ENCODE results near the gene CENPS.

The CENPS gene

DNA sequence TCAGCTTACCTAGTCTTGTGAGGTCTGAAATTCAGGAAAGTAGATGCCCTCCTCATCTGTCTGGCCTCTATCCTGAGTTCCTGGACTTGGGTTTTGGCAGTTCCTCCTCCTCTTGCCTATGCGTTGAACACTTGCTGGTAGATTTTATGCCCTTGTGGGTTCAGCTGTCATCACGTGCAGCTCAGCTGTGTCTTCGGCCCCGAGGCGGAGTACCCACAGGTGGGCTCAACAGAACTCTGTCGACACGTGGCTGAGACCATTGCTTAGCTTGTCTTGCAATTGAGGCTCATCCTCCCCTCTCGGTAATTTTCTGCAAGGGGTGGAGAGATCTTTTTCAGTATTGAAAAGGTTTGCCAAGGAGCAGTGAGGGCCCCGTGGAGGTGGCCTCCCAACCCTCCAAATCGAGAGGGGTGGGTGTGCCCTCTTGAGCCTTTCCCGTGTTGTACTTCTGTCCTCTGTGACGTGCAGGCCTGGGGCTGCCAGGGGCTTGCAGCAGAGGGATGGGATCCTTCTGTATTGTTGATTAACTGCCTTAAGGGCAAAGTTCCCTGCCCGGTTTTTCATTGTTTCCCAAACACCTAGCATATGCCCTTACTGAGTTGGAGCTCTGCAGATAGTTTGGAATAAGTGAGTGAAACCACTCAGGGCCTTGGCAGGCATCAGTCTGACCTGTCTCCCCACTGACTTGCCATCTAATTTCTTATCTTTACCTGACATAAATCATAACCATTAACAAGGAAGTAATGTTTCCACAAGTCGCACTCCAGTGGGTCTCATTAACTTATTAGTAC lies 2.9 kb downstream of the CENPS start:
- no peak overlapping the region for H3K27ac ChIP-seq
- no peak for TF ChIP-seq ZFX (IDR thresholded peaks at IDR 0.05)
- TF ChIP-seq, protein P1, sequence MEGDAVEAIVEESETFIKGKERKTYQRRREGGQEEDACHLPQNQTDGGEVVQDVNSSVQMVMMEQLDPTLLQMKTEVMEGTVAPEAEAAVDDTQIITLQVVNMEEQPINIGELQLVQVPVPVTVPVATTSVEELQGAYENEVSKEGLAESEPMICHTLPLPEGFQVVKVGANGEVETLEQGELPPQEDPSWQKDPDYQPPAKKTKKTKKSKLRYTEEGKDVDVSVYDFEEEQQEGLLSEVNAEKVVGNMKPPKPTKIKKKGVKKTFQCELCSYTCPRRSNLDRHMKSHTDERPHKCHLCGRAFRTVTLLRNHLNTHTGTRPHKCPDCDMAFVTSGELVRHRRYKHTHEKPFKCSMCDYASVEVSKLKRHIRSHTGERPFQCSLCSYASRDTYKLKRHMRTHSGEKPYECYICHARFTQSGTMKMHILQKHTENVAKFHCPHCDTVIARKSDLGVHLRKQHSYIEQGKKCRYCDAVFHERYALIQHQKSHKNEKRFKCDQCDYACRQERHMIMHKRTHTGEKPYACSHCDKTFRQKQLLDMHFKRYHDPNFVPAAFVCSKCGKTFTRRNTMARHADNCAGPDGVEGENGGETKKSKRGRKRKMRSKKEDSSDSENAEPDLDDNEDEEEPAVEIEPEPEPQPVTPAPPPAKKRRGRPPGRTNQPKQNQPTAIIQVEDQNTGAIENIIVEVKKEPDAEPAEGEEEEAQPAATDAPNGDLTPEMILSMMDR (conservative IDR thresholded peaks at IDR 0.05): no peak

DNA sequence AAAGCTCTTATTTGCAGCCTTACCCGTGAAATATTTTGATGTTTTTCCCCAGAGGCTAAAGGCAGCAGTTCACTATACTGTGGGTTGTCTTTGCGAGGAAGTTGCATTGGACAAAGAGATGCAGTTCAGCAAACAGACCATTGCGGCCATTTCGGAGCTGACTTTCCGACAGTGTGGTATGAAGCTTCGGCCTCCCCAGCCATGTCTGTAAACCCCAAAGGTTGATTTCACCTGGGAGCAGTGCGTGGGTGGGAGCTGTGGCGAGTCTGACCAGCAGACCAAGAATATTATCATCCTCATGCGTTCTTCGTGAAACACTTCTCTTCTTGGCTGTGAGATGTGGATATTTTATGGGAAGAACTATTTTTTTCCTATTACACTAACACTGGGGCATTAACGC lies 3.6 kb downstream of the CENPS start:
- H3K27ac ChIP-seq: no peak overlapping the region
- TF ChIP-seq ZFX (IDR thresholded peaks at IDR 0.05): no peak
- TF ChIP-seq, protein P1 (conservative IDR thresholded peaks at IDR 0.05): no peak

DNA sequence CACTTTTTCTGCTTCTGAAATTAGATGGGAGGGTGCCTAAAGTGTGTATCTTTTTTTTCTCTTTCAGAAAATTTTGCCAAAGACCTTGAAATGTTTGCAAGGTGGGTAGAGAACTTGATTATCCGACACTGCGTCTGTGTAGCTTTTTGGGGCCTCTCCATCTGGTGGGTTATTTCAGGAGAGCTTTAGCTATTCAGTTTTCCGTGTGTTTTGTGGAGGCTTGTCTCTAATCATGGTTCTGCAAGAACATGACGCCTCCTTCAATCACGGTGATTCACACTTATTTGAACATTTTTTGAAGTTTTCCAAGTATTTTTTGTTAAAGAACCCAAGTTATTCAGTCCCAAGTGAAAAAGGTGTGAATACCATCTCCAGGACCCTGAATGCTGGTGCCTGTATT lies 4.4 kb downstream of the CENPS start:
- TF ChIP-seq ZFX (IDR thresholded peaks at IDR 0.05): no peak
- TF ChIP-seq, protein P1 (conservative IDR thresholded peaks at IDR 0.05): no peak
- H3K27ac ChIP-seq: no peak overlapping the region

DNA sequence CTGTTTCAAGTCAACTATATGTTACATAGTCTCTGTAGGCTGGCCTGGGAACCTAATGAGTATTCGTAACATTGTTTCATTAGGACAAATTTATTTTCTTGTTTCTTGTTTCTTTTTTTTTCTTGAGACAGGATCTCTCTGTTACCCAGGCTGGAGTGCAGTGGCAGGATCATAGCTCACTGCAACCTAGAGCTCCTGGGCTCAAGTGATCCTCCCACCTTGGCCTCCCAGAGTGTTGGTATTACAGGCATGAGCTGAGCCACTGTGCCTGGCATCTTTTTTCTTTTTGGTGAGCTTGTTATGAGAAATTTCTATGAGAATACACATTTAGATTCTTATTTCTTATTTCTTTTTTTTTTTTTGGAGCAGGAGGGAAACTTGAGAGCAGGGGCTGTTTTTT lies 6.8 kb downstream of the CENPS start:
- TF ChIP-seq, protein P1 (conservative IDR thresholded peaks at IDR 0.05): no peak
- TF ChIP-seq ZFX (IDR thresholded peaks at IDR 0.05): no peak
- H3K27ac ChIP-seq: no peak overlapping the region

DNA sequence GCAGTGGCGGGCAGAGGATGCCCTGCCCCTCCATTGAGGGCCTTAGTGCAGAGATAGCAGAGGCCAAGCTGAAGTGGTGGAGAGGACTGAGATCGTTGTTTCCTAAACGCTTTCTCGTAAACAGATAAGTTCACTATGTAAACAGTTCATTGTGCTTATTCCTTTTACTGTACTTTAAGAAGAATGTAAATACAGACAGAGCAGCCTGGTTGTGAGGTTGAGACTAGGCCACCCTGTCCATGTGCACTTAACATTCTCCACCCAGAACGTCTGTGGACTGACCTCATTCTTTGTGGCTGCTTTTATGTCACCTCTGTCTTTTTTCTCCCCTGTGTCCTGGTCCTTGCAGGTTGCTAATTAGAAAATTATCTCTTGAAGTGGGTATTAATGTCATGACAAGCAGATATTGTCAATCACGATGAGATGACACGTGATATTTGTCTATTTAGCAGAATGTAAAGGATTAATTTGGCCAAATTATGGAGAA lies 8.5 kb downstream of the CENPS start:
- H3K27ac ChIP-seq: peak overlapping the region; percentile 7; the same call in 1 of the 2 replicates
- no peak for TF ChIP-seq ZFX (IDR thresholded peaks at IDR 0.05)
- TF ChIP-seq, protein P1 (conservative IDR thresholded peaks at IDR 0.05): no peak

DNA sequence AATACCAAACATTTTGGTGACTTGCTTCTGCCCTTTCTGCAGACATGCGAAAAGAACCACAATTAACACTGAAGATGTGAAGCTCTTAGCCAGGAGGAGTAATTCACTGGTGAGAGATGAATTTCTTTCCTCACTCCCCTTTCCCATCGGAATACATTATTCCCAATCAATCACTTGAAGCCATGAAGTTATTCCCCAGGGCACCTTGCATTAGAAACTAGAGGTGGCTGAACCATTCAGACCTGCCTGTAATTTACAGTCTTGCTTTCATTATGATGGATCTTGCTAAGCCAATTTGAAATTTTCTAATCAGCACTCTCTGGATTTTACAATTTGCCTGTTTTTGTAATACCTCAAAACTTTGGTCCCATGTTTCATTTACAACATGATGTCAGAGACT lies 10.1 kb downstream of the CENPS start:
- TF ChIP-seq ZFX (IDR thresholded peaks at IDR 0.05): no peak
- TF ChIP-seq, protein P1 (conservative IDR thresholded peaks at IDR 0.05): no peak
- no peak overlapping the region for H3K27ac ChIP-seq

DNA sequence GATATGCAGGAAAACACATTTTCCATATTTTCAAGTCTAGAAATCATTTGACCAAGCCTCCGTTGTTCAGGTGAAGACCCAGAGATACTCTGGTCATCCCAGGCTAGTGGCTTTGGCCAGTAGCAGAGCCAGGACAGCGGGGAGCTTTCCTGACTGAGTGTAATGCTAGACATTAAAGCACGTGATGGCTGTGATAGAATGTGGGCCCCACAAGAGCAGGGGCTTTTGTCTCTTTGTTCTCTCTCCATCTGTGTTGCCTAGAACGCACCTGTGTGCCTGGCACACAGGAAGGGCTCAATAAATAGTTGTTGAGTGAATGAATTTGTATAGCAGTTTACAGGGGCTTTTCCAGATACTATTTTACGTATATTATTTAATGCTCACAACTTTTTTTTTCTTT lies 10.6 kb downstream of the CENPS start:
- no peak overlapping the region for H3K27ac ChIP-seq
- TF ChIP-seq, protein P1 (conservative IDR thresholded peaks at IDR 0.05): no peak
- no peak for TF ChIP-seq ZFX (IDR thresholded peaks at IDR 0.05)
